Fibroblast of gingiva (primary cell): ENCODE measurements around the gene TUBB6.

Experiments
- DNase-seq: peaks from one replicate; pipeline ENCODE4 v3.0.0-alpha.2; 2011; ENCODE audit warnings: low read depth

The TUBB6 gene

GRCh38 chr18:12307701-12308385, at the start of gene TUBB6:
Gene TUBB6 (plus strand): TSS chr18:12308241. CDS start chr18:12308293, 52 bp downstream.
- peak; percentile 86 for DNase-seq

DNA sequence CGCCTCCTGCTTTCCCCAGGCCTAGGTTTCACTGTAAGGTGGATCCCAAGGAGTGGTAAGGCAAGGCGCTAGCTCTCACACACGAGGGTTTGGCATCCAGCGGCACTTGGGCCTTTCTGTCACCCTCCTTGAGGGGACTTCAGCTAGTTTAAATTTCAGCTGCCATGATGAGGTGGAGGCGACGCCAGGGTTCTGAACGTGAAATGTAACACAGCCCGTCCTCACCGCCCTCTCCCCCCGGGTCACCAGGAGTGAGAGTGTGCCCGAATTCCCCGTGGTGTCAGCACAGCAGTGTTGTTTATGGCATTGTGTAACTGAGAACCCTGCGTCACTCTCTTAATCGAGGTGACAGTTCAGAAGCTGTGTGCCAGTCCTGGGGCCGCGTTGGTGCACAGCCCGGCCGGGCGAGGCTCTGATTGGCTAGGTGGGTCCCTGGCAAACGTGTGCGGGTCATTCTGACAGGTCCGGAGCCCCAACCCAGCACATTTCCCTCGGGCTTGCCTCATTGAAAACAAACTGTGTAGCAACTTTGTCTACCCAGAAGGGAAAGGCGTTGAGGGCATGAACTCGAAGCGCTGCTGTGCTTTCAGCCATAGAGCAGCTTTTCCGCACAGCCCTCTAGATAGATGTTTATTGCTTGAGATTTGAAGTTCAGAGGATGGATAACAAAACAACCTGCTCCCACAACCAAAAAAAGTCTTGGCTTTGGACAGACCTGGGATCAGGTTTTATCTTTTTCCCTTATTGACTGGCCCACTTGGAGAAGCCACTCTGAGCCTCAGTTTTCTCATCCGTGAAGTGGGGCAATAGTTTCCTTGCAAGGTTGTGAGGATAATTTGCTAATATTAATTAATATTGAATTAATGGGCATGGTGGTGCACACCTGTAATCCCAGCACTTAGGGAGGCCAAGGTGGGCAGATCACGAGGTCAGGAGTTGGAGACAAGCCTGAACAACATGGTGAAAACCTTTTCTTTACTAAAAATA, 49.0 kb upstream of the TUBB6 start:
- no peak for DNase-seq

- DNase-seq: no peak
Observed at GRCh38 chr18:12262748-12263147, 45.3 kb upstream of the TUBB6 start.

DNA sequence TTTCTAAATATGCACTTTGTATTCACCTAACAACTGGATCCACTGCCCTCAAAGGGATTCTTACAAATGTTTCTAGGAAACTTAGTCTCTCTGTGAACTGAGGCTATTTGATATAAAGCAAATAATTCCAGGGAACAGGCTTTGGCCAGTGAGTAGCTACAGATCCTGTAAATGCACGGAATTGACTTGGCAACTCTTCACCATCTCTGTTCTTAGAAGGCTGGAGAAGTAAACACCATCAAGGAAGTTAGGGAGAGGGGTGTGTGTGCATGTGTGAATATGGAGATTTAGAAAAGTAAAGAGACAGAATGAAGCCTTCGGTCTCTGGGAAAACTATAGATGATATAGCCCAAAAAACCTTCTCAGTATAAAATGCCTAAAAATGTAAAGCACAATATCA, 43.2 kb upstream of the TUBB6 start:
- DNase-seq: no peak

DNA sequence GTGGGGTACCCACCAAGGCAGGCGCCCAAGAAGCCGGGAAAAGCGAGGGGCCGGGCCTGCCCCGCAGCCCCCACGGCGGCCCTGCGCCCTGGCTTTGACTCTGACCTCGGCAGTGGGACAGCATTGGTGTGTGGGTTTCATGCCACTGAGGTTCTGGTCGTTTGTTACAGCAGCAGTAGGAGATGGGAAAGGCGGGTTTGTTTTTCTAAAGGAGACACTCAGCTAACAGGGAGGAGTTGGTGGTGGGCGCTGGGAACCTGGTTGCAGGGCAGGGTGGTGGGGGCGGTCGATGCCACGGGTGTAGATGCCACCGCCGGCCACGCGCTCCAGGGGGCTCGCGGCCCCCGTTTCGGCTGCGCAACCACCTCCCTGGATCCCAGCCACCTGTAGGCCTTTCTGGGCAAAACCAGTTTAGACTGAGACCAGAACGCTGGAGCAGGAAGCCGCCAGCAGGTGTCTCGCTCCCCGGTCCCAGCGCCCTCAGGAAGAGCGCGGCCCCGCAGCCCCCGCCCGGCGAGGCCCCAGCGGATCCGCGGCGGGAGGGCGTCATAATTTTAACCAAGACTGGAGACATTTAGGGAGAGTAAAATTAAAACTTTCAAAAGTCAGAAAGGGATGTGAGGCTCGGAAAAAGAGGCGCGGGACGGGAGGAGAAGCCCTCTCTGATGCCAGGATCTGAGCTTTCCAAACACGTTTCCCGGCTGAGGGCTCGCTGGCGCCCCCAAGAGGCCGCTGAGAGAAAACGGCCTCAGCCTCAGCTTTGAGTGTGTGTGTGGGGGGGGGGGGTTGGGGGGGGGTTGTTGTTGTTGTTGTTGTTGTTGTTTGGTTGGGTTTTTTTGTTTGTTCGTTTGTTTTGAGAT, 36.4 kb upstream of the TUBB6 start:
- peak; percentile 63 for DNase-seq

DNA sequence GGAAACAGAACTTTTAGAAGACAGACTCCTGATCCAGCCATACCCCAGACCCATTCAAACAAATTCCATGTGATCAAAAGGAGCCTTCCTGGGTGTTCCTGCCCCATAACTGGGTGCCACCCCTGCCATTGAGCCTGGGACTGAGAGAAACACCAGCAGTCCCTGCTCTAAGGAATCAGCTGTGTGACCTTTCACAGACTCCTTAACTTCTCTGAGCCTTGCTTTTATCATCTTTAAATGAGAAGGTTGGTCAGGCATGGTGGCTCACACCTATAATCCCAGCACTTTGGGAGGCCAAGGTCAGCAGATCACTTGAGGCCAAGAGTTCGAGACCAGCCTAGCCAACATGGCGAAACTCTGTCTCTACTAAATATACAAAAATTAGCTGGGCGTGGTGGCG, 33.2 kb upstream of the TUBB6 start:
- no peak for DNase-seq

DNA sequence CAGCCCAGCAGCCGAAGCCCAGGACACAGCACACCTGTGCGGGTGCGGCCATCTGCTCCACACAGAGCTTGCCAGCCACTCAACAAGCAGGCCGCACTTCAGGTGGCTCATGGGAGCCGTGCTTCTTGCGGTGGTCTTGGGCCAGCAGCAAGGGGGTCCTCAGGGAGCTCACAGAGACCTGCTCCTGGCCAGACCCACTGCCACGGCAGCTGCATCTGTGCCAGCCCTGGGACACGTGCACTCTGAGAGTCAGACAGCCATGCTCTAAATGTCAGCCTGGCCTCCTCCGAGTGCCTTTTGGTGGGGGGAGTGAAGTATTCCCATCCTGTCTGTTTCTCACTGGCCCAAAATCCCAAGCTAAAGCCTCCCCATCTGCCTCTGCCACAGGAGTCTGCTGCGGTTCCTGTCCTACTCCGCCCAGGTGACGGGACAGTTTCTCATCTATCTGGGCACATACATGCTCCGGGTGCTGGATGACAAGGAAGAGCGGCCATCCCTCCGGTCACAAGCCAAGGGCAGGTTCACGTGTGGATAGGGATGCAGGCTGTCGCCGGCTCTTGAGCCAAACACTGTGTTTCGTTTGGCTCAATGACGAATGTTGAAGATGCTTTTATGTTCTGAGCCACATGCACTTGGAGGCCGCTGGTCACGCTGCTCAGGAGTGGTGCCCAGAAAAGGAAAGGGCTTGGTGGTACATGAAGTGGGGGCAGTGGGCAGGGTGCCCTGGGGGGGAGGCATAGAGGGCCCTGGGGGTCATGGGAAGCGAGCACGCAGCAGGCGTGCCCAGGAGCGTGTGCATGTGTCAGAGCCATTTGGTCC, 31.1 kb upstream of the TUBB6 start:
- no peak for DNase-seq

DNA sequence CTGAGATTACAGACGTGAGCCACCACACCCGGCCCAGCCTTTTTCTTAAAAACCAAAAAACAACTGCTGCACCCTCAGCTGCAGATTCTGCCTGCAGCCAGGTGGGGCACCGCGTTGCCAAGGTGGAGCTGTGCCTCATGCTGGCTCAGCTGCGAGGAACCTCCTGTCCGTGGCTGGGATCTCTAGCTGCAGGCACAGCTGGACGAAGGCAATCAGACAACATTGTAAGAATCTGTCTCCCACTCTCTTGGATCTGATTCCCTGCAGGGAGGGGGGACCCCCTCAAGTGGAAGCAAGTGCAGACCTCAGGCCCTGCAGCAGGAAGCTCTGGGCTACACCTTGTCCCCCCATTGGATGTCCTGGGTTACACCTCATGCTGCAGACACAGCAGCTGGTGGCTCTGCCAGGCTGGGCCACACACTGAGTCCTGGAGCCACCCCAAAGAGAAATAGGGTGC, 29.8 kb upstream of the TUBB6 start:
- DNase-seq: no peak

DNA sequence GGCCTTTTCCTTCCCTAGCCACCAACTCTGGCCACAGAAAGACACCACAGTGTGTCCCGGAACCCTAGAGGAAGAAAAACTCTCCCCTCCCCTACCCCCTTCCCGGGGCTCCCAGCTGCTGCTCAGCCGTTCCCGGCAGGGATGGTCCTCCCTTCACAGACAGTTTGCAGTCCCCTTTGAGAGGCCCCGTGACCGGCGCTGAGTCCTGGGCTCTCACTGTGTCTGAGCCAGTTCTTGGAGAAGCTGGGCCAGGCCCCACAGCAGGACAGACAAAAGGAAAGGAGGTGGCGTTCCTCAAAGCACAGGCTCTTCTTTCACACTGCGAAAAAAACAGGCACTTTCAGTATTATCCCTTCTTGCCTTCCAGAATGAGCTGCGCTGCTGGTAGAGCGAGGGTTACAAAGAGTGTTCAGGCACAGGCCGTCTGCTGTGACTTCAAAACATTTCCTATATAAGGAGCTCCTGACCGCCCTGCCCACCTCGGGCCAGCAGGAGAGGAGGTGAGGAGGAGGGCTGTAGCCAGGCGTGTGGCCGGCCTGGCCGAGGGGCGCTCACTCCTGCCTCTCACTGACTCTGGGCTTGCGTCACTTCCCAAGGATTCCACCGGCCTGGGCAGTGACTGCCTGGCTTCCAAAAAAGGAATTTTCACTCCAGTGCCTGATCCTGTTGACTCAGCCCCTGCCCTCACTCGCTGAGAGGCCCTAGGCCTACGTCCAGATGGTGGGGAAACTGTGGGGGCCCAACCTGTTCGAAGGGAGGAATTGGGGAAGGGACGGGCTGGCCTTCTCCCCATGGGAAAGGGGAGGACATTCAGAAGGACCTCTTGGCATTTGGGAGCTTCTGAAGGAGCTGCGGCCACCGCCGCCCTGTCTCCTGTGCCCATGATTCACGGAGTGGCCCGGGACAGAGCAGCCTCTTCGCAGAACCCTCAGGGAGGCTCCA, 29.0 kb upstream of the TUBB6 start:
- peak; percentile 88 for DNase-seq

DNA sequence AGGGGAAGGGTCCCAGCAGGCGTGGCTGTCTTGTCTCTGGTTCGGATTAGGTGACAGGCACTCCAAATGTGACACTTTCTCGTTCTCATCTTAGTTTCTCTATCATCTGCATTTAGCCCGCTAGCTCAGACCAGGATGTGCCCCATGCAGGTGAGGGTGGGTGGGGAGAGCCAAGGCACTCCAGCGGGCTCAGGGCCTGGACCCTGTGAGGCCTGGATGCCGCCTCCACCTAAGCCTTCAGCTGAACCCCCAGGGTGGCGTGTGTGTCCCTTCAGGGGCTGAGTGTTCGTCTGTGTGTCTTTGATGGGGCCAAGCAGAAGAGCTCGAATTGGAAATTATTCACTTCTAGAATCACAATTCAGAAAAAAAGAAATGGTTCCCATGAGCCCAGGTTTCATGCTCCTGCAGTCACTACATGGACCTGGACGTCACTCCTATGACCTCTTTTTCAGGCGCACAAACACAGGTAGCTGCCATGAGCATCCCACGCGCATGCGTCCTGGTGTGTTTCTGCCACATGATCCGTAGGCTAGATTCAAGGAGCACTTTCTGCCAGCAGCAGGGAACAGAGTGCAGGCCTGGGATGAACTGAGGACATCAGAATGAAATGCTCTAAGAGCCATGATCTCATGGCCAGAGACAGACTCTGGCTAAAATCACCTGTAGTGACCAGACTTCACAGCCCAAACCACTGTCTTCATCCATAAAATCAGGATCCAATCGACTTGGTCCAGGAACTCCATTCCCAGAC, 28.1 kb upstream of the TUBB6 start:
- DNase-seq: no peak

DNA sequence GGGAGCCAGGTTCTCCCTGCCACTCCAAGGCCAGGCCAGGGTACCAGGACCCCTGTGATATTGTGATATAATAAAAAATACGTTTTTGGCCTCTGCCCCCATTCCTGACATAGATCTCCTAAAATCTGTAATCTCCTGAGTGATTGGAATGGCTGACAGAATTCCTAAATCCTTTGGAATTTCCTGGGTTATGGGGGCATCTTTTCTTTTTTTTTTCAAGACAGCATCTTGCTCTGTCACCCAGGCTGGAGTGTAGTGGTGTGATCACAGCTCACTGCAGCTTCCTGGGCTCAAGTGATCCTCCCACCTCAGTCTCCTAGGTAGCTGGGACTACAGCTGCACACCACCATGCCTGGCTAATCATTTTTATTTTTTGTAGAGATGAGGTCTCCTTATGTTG, 26.2 kb upstream of the TUBB6 start:
- DNase-seq: no peak

GRCh38 chr18:12282442-12283039, 25.5 kb upstream of the TUBB6 start:
- DNase-seq: peak; percentile 59

DNA sequence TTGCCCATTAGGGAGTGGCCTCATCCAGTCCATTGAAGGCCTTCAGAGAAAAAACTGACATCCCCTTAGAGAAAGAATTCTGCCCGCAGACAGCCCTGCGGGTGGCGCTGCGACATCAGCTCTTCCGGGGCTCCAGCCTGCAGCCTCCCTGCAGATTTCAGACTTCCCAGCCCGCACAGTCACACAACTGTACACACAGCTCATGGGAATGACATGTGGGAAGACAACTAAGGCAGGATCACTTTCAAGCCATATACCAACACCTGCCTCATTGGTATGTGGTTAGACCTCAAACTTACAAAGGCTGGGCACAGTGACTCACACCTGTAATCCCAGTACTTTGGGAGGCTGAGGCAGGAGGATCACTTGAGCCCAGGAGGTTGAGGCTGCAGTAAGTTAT, 24.8 kb upstream of the TUBB6 start:
- DNase-seq: no peak

DNA sequence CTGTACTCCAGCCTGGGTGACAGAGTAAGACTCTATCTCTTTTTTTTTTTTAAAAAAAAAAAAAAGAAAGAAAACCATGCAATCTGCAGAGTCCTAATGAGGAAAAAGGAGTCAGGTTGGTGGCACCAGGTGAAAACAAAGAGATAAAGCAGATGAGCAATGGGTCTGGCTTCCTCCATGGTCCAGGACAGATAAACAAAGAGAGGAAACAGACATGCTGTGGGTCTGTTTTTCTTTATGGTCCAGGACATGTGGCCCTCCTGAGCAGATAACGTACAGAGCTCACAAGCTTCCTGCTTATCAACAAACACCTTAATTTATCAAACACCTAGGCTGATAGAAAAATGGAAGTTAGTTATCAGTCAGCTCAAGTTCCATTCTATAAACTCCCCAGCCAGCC, 24.4 kb upstream of the TUBB6 start:
- DNase-seq: no peak

DNA sequence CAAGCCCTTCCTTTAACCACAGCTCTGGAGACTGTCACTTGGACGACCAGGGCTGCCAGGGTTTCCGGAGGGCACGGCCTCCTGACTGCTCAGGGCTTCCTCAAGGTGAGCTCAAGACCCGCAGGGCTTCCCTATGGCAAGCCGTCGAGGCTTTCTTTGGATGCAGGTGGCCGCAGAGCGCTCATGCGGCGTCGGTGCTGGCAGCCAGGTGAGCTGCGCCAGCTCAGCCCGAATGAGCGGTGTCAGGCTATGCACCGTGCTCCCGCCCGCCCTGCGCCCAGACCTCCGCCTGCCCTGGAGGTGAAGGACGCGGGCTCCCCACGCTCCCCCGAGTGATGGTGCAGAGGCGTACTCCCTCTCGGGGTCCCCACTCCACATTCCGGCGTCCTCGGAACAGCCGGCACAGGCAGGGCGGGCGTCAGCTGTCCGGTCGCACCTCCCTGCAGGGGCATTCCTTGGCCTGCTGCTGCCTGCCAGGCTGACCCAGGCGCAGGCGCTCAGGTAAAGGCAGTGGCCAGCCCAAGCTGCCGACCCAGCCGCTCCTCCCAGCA, 20.8 kb upstream of the TUBB6 start:
- DNase-seq: no peak

DNA sequence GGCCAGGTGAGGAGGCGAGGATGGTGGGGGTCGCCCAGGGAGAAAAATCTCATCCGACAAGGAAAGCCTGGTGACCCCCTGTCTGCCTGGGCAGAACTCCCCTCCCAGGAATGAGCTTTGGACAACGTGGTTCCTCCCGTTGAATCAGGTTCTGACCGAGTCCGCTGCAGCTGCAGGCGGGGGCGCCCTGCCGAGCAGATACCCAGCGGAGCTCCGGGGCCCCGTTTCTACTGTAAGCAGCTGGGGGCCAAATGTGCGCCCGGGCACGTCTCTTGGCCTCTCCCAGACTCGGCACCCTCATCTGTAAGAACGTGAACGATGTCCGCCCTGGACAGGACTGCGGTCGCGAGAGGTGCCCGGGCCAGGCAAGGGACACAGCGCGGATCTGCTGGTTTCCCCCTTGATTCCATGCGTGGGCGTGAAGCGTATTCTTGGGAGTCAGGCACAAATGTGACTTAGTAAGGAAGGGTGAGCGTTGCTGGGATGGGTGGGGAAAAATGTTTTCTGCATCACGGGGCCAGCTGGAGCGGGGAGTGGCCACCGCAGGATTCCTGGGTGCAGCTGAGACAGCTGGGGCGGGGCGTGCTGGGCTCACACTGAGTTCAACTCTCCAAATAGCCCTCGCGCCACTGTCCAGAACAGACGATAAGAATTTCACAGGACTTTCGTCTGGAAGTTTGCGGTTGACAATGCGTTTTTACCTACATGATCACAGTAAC, 20.2 kb upstream of the TUBB6 start:
- peak; percentile 73 for DNase-seq

DNA sequence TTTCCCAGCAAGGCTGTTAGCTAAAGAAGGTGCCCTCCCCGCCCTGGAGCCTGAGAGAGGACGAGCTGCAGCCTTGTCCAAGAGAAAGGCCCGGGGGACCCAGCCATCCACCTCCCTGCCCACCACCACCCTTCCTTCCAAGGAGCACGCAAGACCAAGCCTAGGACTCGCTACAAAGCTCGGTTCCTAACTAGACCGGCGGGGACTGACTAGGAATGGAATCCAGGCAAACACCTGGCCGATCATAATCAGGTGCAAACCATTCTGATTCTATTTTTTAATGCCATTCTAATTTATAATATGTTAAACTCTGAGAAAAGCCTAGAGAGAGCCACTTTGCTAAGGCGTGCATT, 19.7 kb upstream of the TUBB6 start:
- no peak for DNase-seq

DNA sequence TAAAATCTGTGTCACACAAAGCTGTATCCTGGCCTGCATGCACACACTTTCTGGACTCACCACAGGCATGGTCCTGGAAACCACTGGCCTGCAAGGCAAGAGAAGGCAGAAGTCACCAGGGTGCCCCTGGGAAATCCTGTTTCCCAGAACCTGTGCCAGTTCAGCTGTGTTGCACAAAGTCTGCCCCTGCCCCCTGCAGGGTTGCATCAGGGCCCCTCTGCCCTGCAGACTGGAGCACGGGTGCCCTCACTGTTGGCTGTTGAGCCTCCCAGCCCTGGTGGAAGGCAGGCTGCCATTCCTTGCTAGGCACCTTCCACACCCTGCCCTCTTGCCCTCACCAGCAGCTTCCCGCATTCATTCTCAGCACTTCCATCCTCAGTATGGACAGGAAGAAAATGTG, 18.0 kb upstream of the TUBB6 start:
- no peak for DNase-seq
